Transverse colon (tissue), 4 donors: ENCODE measurements around the gene KIF5B.

Source experiments
- CTCF ChIP-seq, 5 experiments: fragments of 200-600 bp in 3 of 5; fragments of 450-650 bp in 2 of 5; sonication (generic) in 3 of 5; IDR thresholded peaks; 1 replicate in 2 of 5; 2 replicates in 3 of 5; pipeline ENCODE4 v1.5.1; 2016 to 2017; ENCODE audit warnings: antibody characterized with exemption in 5 of 5, inconsistent platforms in 3 of 5, mild to moderate bottlenecking in 2 of 5, moderate library complexity in 1 of 5
- POLR2A ChIP-seq: fragments of 450-650 bp; IDR thresholded peaks from one replicate; pipeline ENCODE4 v1.6.1; 2016; ENCODE audit warnings: antibody characterized with exemption, mild to moderate bottlenecking, moderate library complexity
- POLR2AphosphoS5 ChIP-seq, 3 donors: sonication (generic); formaldehyde crosslinking; IDR thresholded peaks; one replicate each; pipeline ENCODE4 v1.6.1; 2016; ENCODE audit warnings: antibody characterized with exemption in 3 of 3

DNA sequence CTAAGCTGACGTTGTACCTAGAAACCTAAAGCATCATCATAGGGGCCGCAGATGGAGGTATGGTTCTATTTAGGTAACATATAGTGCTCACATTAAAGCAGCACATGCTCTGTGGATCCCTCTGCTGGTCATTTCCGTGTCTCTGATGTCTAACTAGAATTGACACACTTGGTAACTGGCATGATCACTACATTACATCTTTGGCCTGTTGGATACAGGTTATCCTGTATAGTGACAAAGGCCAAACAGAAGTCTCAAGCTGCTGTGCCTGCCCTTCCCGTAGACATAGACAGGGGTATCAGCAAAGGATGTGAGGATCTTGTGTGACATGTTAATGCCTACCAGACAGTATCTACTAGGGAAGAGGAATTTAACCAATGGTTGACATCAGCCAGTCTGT is 51.2 kb downstream of the KIF5B start:
- TF ChIP-seq CTCF (IDR thresholded peaks at IDR 0.05) (peak; percentile 35 to 47 (median 46)), POLR2AphosphoS5 (IDR thresholded peaks at IDR 0.05) (peak in 1 of 3 donors; percentile 55), POLR2A (peak; percentile 13)
